Ishikawa (cell line): ENCODE results near the gene PRKAR1A.

Experiments used
- CEBPB ChIP-seq: IDR thresholded peaks from 2 replicates; pipeline ENCODE4 v1.6.1; 2012
- CREB1 ChIP-seq: IDR thresholded peaks from 2 replicates; pipeline ENCODE4 v1.6.1; 2012; ENCODE audit warnings: low read depth
- EGR1 ChIP-seq: IDR thresholded peaks from 2 replicates; pipeline ENCODE4 v1.6.1; 2012
- EP300 ChIP-seq: IDR thresholded peaks from 2 replicates; pipeline ENCODE4 v1.6.1; 2012; ENCODE audit warnings: borderline replicate concordance
- FOXM1 ChIP-seq: IDR thresholded peaks from 2 replicates; pipeline ENCODE4 v1.6.1; 2012; ENCODE audit warnings: low read depth, borderline replicate concordance
- NFIC ChIP-seq: IDR thresholded peaks from 2 replicates; pipeline ENCODE4 v1.6.1; 2012
- RAD21 ChIP-seq: IDR thresholded peaks from 2 replicates; pipeline ENCODE4 v1.6.1; 2012; ENCODE audit warnings: low read depth
- TAF1 ChIP-seq: IDR thresholded peaks from 2 replicates; pipeline ENCODE4 v1.6.1; 2012; ENCODE audit warnings: low read depth, mild to moderate bottlenecking
- TCF12 ChIP-seq: IDR thresholded peaks from 2 replicates; pipeline ENCODE4 v1.6.1; 2012; ENCODE audit warnings: low read depth
- TEAD4 ChIP-seq: IDR thresholded peaks from 2 replicates; pipeline ENCODE4 v1.6.1; 2012
- USF1 ChIP-seq: IDR thresholded peaks from 2 replicates; pipeline ENCODE4 v1.6.1; 2012
- YY1 ChIP-seq: IDR thresholded peaks from 2 replicates; pipeline ENCODE4 v1.6.1; 2012; ENCODE audit warnings: low read depth
- ZBTB7A ChIP-seq: IDR thresholded peaks from 2 replicates; pipeline ENCODE4 v1.6.1; 2012; ENCODE audit warnings: low read depth
- TF ChIP-seq, protein P1 (sequence below): IDR thresholded peaks from 2 replicates; pipeline ENCODE4 v1.6.1; 2012
- TF ChIP-seq, protein P2 (sequence below): IDR thresholded peaks from 2 replicates; pipeline ENCODE4 v1.6.1; 2012; ENCODE audit warnings: low read depth, mild to moderate bottlenecking

The PRKAR1A gene

DNA sequence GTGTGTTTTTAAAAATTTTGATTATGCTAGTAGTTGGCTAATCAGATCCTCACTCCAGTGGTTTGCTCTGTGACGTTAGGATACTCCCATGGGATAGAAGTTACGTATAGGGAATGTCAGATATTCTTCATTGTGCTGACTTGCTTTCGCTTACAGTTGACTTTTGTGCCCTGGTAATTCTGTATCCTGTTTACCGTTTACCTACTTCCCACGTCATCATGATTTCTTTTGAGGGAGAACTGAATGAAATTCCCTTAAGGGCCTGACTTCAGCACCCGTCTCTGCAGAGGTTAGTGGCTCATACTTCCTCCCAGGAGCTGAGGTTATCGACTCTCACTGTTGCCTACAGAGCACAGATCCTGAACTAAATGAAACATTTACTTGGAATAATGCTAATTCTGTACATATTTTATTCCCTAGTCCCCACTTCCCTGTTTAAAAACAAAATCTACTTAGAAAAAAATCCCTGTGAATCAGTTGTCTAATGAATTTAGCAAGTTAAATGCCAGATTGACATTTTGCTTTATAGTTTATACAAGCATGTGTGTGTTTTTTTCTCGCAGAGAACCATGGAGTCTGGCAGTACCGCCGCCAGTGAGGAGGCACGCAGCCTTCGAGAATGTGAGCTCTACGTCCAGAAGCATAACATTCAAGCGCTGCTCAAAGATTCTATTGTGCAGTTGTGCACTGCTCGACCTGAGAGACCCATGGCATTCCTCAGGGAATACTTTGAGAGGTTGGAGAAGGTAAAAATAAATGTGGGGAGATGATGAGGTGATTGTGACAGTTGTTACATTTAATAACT is 2.8 kb downstream of the PRKAR1A start:
- TF ChIP-seq, protein P1, sequence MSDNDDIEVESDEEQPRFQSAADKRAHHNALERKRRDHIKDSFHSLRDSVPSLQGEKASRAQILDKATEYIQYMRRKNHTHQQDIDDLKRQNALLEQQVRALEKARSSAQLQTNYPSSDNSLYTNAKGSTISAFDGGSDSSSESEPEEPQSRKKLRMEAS, result no peak
- TF ChIP-seq CEBPB (no peak), TAF1 (no peak), TEAD4 (no peak), EP300 (no peak), TCF12 (no peak), ZBTB7A (no peak), USF1 (no peak), FOXM1 (no peak), RAD21 (no peak), EGR1 (no peak), NFIC (no peak)
- TF ChIP-seq, protein P2, sequence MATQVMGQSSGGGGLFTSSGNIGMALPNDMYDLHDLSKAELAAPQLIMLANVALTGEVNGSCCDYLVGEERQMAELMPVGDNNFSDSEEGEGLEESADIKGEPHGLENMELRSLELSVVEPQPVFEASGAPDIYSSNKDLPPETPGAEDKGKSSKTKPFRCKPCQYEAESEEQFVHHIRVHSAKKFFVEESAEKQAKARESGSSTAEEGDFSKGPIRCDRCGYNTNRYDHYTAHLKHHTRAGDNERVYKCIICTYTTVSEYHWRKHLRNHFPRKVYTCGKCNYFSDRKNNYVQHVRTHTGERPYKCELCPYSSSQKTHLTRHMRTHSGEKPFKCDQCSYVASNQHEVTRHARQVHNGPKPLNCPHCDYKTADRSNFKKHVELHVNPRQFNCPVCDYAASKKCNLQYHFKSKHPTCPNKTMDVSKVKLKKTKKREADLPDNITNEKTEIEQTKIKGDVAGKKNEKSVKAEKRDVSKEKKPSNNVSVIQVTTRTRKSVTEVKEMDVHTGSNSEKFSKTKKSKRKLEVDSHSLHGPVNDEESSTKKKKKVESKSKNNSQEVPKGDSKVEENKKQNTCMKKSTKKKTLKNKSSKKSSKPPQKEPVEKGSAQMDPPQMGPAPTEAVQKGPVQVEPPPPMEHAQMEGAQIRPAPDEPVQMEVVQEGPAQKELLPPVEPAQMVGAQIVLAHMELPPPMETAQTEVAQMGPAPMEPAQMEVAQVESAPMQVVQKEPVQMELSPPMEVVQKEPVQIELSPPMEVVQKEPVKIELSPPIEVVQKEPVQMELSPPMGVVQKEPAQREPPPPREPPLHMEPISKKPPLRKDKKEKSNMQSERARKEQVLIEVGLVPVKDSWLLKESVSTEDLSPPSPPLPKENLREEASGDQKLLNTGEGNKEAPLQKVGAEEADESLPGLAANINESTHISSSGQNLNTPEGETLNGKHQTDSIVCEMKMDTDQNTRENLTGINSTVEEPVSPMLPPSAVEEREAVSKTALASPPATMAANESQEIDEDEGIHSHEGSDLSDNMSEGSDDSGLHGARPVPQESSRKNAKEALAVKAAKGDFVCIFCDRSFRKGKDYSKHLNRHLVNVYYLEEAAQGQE, result no peak

GRCh38 chr17:68516732-68517131 is 4.5 kb downstream of the PRKAR1A start:
- no peak for TF ChIP-seq CEBPB
- TF ChIP-seq RAD21, result no peak
- TF ChIP-seq TEAD4, result no peak
- no peak for TF ChIP-seq NFIC
- TF ChIP-seq CREB1, result no peak
- no peak for TF ChIP-seq EGR1
- TF ChIP-seq EP300, result no peak
- no peak for TF ChIP-seq USF1
- TF ChIP-seq TAF1, result no peak
- TF ChIP-seq, protein P1, result no peak
- no peak for TF ChIP-seq YY1

- TF ChIP-seq TEAD4 (no peak), ZBTB7A (no peak), CEBPB (no peak), RAD21 (no peak), TAF1 (no peak), USF1 (no peak), TCF12 (no peak), FOXM1 (no peak), CREB1 (no peak), EGR1 (no peak)
- TF ChIP-seq, protein P1, result no peak
Observed at GRCh38 chr17:68518063-68518815, 6.0 kb downstream of the PRKAR1A start.

DNA sequence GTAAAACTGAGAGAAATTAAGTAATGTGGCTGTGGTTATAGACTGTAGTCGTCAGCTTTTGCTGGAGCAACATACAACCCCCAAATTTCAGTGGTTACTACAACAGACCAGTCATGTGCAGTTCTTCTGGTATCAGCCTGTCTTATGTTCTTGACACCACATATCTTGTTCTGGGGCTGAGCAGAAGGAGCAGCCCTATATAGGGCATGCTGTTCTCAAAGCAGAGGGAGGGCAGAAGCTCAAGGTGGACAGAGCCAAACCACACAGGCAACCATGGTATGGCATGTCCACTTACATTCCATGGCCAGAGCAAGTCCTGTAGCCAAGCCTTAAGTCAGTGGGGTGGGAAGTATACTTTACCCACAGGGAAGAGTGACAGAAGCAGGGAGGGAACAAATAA is 7.7 kb downstream of the PRKAR1A start:
- no peak for TF ChIP-seq NFIC
- TF ChIP-seq EP300, result no peak

DNA sequence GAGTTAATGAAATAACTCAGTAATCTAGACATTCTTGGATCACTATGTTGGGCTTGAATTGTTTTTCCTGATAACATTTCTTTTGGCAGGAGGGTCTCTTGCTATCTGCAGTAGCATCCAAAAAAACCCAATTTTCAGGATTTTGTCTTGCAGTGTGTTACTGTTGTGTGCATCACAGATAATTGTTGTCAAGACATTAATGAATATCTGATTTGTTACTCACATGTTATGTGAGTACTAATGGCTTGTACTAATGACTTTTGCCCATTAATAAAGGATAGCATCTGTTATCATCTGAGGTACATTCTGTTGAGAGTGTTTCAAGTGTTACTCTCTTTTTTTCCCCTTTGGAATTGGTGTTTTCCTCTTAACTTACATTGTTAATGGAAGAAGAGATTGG is 10.0 kb downstream of the PRKAR1A start:
- TF ChIP-seq ZBTB7A, result no peak
- TF ChIP-seq EP300, result no peak
- TF ChIP-seq EGR1, result no peak
- TF ChIP-seq CEBPB, result no peak
- TF ChIP-seq TEAD4, result no peak
- TF ChIP-seq FOXM1, result no peak
- TF ChIP-seq RAD21, result no peak
- TF ChIP-seq TAF1, result no peak
- no peak for TF ChIP-seq CREB1
- TF ChIP-seq TCF12, result no peak
- no peak for TF ChIP-seq YY1
- no peak for TF ChIP-seq USF1
- no peak for TF ChIP-seq NFIC
- TF ChIP-seq, protein P1, result no peak
- TF ChIP-seq, protein P2, result no peak
